Activated CD4-positive, alpha-beta memory T cell treated with anti-CD3 and anti-CD28 coated beads, Interleukin-2, amount 10 ng/mL, durations not matched to agents 7 days and 5 days (primary cell): ENCODE results near the gene PAPSS1. TPM values are rescaled to one million over a fixed set of nuclear protein-coding genes. Genes with fewer than 3 reads are reported as not detected.
"Not testable (repeated sequence)": the region's sequence is repeated elsewhere in the genome, so short reads cannot be mapped to it uniquely, and the experiment has no call there.

Experiments
- CTCF ChIA-PET: fragments of 350-600 bp; sonication (Branson Sonifier 250); formaldehyde crosslinking; loops from one replicate; lab custom pipeline; 2021; ENCODE audit warnings: antibody characterized with exemption, inconsistent platforms; lab: Charles Lee
- POLR2A ChIA-PET: fragments of 350-600 bp; sonication (Branson Sonifier 250); formaldehyde crosslinking; loops from one replicate; lab custom pipeline; 2021; ENCODE audit warnings: antibody characterized with exemption; lab: Charles Lee
- DNase-seq: peaks from one replicate; pipeline ENCODE4 v3.0.0-alpha.2; 2020
- H3K27ac Mint-ChIP-seq: one replicate; pipeline ENCODE4 v1.8.0; 2021; ENCODE audit warnings: mild to moderate bottlenecking, mixed read lengths
- H3K27me3 Mint-ChIP-seq: one replicate; pipeline ENCODE4 v1.8.0; 2021; ENCODE audit warnings: mixed read lengths
- H3K36me3 Mint-ChIP-seq: one replicate; pipeline ENCODE4 v1.8.0; 2021; ENCODE audit warnings: low read depth, mixed read lengths
- H3K4me1 Mint-ChIP-seq: one replicate; pipeline ENCODE4 v1.8.0; 2021; ENCODE audit warnings: mixed read lengths
- H3K4me3 Mint-ChIP-seq: one replicate; pipeline ENCODE4 v1.8.0; 2021; ENCODE audit warnings: mild to moderate bottlenecking, mixed read lengths
- H3K9me3 Mint-ChIP-seq: one replicate; pipeline ENCODE4 v1.8.0; 2021; ENCODE audit warnings: mixed read lengths
- total RNA-seq, 2 experiments: library from RNA; stranded (reverse); gene quantifications; one replicate each; pipeline ENCODE4 v1.2.3, GENCODE V29; 2021

PAPSS1 gene
- total RNA-seq, 2 experiments from 2014 or later, result 28.1 to 28.6 TPM

GRCh38 chr4:107740950-107741701, 21.1 kb upstream of the PAPSS1 start:
- H3K36me3 Mint-ChIP-seq, result no peaks in the 10 kb centered on the region
- no peak for DNase-seq
- H3K27me3 Mint-ChIP-seq, result peaks cover 4% of the 10 kb centered on the region
- POLR2A ChIA-PET, result no interaction called here
- CTCF ChIA-PET, result no interaction called here
- H3K4me1 Mint-ChIP-seq, result no peaks in the 10 kb centered on the region
- H3K27ac Mint-ChIP-seq, result no peak overlapping the region
- H3K4me3 Mint-ChIP-seq, result no peak overlapping the region
- H3K9me3 Mint-ChIP-seq, result peaks cover 2% of the 10 kb centered on the region

- Mint-ChIP-seq H3K27me3 (peaks cover 1% of the 10 kb centered on the region), H3K36me3 (no peaks in the 10 kb centered on the region), H3K4me3 (no peak overlapping the region), H3K4me1 (no peaks in the 10 kb centered on the region), H3K9me3 (peaks cover 2% of the 10 kb centered on the region), H3K27ac (no peak overlapping the region)
- DNase-seq, result no peak
- ChIA-PET POLR2A (no interaction called here), CTCF (interaction anchor here (1.0 kb wide), 1 partner anchor 180 kb away, joined by 3 read pairs; no protein-coding TSS in a partner anchor)
These were observed 20.3 kb upstream of the PAPSS1 start for GRCh38 chr4:107740381-107740780.

GRCh38 chr4:107737450-107737849, 17.4 kb upstream of the PAPSS1 start:
- ChIA-PET CTCF (interaction anchor here (0.8 to 3.7 kb wide), 4 partner anchors 10 to 41 kb away, joined by 3 to 15 read pairs (median 4); no protein-coding TSS in a partner anchor), POLR2A (no interaction called here)
- Mint-ChIP-seq H3K4me1 (no peaks in the 10 kb centered on the region), H3K27ac (no peak overlapping the region), H3K4me3 (no peak overlapping the region), H3K36me3 (no peaks in the 10 kb centered on the region), H3K27me3 (no peaks in the 10 kb centered on the region), H3K9me3 (no peaks in the 10 kb centered on the region)
- DNase-seq, result no peak

GRCh38 chr4:107736924-107737448, 17.0 kb upstream of the PAPSS1 start:
- POLR2A ChIA-PET, result no interaction called here
- H3K27ac Mint-ChIP-seq, result no peak overlapping the region
- no peaks in the 10 kb centered on the region for H3K36me3 Mint-ChIP-seq
- H3K4me1 Mint-ChIP-seq, result no peaks in the 10 kb centered on the region
- no peak overlapping the region for H3K4me3 Mint-ChIP-seq
- DNase-seq, result peak; percentile 38
- CTCF ChIA-PET, result interaction anchor here (0.8 to 3.7 kb wide), 9 partner anchors 10 to 959 kb away, joined by 3 to 15 read pairs (median 3); partner anchors contain the start of gene PAPSS1
- no peaks in the 10 kb centered on the region for H3K9me3 Mint-ChIP-seq
- no peaks in the 10 kb centered on the region for H3K27me3 Mint-ChIP-seq

- no peaks in the 10 kb centered on the region for H3K4me1 Mint-ChIP-seq
- no peaks in the 10 kb centered on the region for H3K27me3 Mint-ChIP-seq
- no peak for DNase-seq
- ChIA-PET POLR2A (no interaction called here), CTCF (interaction anchor here (0.9 to 3.7 kb wide), 7 partner anchors 11 to 958 kb away, joined by 3 to 15 read pairs (median 5); partner anchors contain the start of gene PAPSS1)
- H3K9me3 Mint-ChIP-seq, result no peaks in the 10 kb centered on the region
- H3K27ac Mint-ChIP-seq, result no peak overlapping the region
- H3K36me3 Mint-ChIP-seq, result no peaks in the 10 kb centered on the region
- H3K4me3 Mint-ChIP-seq, result no peak overlapping the region
These were observed 16.0 kb upstream of the PAPSS1 start for GRCh38 chr4:107736037-107736436.

- Mint-ChIP-seq H3K9me3 (no peaks in the 10 kb centered on the region), H3K4me1 (no peaks in the 10 kb centered on the region), H3K27ac (no peak overlapping the region), H3K4me3 (no peak overlapping the region), H3K36me3 (no peaks in the 10 kb centered on the region), H3K27me3 (no peaks in the 10 kb centered on the region)
- POLR2A ChIA-PET, result no interaction called here
- CTCF ChIA-PET, result interaction anchor here (1.6 to 3.7 kb wide), 2 partner anchors 13 to 14 kb away, joined by 5 to 15 read pairs; partner anchors contain the start of gene PAPSS1
- no peak for DNase-seq
These were observed 14.1 kb upstream of the PAPSS1 start for GRCh38 chr4:107734120-107734519.

GRCh38 chr4:107733431-107733925, 13.4 kb upstream of the PAPSS1 start:
- DNase-seq, result no peak
- H3K9me3 Mint-ChIP-seq, result no peaks in the 10 kb centered on the region
- no peak overlapping the region for H3K27ac Mint-ChIP-seq
- no peaks in the 10 kb centered on the region for H3K36me3 Mint-ChIP-seq
- ChIA-PET POLR2A (no interaction called here), CTCF (interaction anchor here (1.6 kb wide), 1 partner anchor 13 kb away, joined by 5 read pairs; the partner anchor contains the start of gene PAPSS1)
- no peaks in the 10 kb centered on the region for H3K27me3 Mint-ChIP-seq
- no peak overlapping the region for H3K4me3 Mint-ChIP-seq
- H3K4me1 Mint-ChIP-seq, result no peaks in the 10 kb centered on the region

GRCh38 chr4:107729050-107729449, 9.0 kb upstream of the PAPSS1 start:
- not testable (repeated sequence) for H3K4me3 Mint-ChIP-seq

GRCh38 chr4:107726131-107726925, 6.3 kb upstream of the PAPSS1 start:
- H3K27me3 Mint-ChIP-seq, H3K27ac Mint-ChIP-seq, H3K4me3 Mint-ChIP-seq, H3K4me1 Mint-ChIP-seq, H3K9me3 Mint-ChIP-seq, CTCF ChIA-PET, H3K36me3 Mint-ChIP-seq, DNase-seq, POLR2A ChIA-PET: not testable (repeated sequence)

More at GRCh38 chr4:107729050-107729449, 9.0 kb upstream of the PAPSS1 start:
- DNase-seq, H3K36me3 Mint-ChIP-seq, H3K4me1 Mint-ChIP-seq, H3K27ac Mint-ChIP-seq, H3K9me3 Mint-ChIP-seq, CTCF ChIA-PET, POLR2A ChIA-PET, H3K27me3 Mint-ChIP-seq: not testable (repeated sequence)

- DNase-seq, result no peak
- H3K27me3 Mint-ChIP-seq, result no peaks in the 10 kb centered on the region
These were observed 5.3 kb upstream of the PAPSS1 start for GRCh38 chr4:107725281-107725859.

GRCh38 chr4:107723331-107723730, 3.3 kb upstream of the PAPSS1 start:
- DNase-seq, CTCF ChIA-PET, POLR2A ChIA-PET: not testable (repeated sequence)

More at GRCh38 chr4:107725281-107725859, 5.3 kb upstream of the PAPSS1 start:
- ChIA-PET POLR2A (no interaction called here), CTCF (no interaction called here)
- no peak overlapping the region for H3K27ac Mint-ChIP-seq
- peaks cover 10% of the 10 kb centered on the region for H3K4me1 Mint-ChIP-seq
- H3K36me3 Mint-ChIP-seq, result no peaks in the 10 kb centered on the region
- peaks cover 3% of the 10 kb centered on the region for H3K9me3 Mint-ChIP-seq
- no peak overlapping the region for H3K4me3 Mint-ChIP-seq

GRCh38 chr4:107721436-107722100, 1.5 kb upstream of the PAPSS1 start:
- CTCF ChIA-PET, result no interaction called here
- peaks cover 7% of the 10 kb centered on the region for H3K36me3 Mint-ChIP-seq
- peak; percentile 24 for DNase-seq
- H3K9me3 Mint-ChIP-seq, result peaks cover 3% of the 10 kb centered on the region
- H3K27ac Mint-ChIP-seq, result peak overlapping the region; percentile 84
- H3K27me3 Mint-ChIP-seq, result no peaks in the 10 kb centered on the region
- POLR2A ChIA-PET, result no interaction called here
- H3K4me3 Mint-ChIP-seq, result peak overlapping the region; percentile 80
- H3K4me1 Mint-ChIP-seq, result peaks cover 31% of the 10 kb centered on the region

More at GRCh38 chr4:107723331-107723730, 3.3 kb upstream of the PAPSS1 start:
- not testable (repeated sequence) for H3K27ac Mint-ChIP-seq, H3K4me3 Mint-ChIP-seq, H3K9me3 Mint-ChIP-seq, H3K36me3 Mint-ChIP-seq, H3K27me3 Mint-ChIP-seq
- H3K4me1 Mint-ChIP-seq, result peaks cover 22% of the 10 kb centered on the region
